Measurements from ENCODE around the gene CCNT1. TPM values are rescaled to one million over a fixed set of nuclear protein-coding genes. Genes with fewer than 3 reads are reported as not detected.

Gene CCNT1
- total and polyA plus RNA-seq, 2 of the 4 experiments (the other 2 are of a cell fraction), result 9.0 to 74.0 TPM

GRCh38 chr12:48716168-48716492 lies 377 bp downstream of the CCNT1 start:
- Histone ChIP-seq H2AFZ (replicated peaks; ENCODE audit: low read length, poor library complexity) (peak overlapping the region; percentile 90), H2BK120ac (ENCODE audit: low read depth, low read length) (no peak overlapping the region), H3K9ac (ENCODE audit: low read depth, low read length) (peak overlapping the region; percentile 94), H3K23ac (ENCODE audit: low read depth, low read length) (peak overlapping the region; percentile 91), H2BK20ac (ENCODE audit: low read depth, low read length) (no peak overlapping the region), H3K9me1 (ENCODE audit: insufficient read depth, low read length) (peaks cover 9% of the 10 kb centered on the region; the same call in 1 of the 2 replicates), H4K5ac (ENCODE audit: low read depth, low read length) (peak overlapping the region; percentile 80), H3K4me1 (ENCODE audit: control insufficient read depth, insufficient read depth, low read length) (peaks cover 3% of the 10 kb centered on the region; the same call in 1 of the 2 replicates), H3K14ac (replicated peaks; ENCODE audit: low read depth, low read length) (peak overlapping the region; percentile 94), H3K56ac (ENCODE audit: extremely low read depth, insufficient read depth, low read length) (peak overlapping the region; percentile 95), H3K4me2 (ENCODE audit: low read depth, low read length) (peak overlapping the region; percentile 88), H2BK15ac (ENCODE audit: low read depth, low read length) (no peak overlapping the region), H4K91ac (ENCODE audit: insufficient read depth, low read depth, low read length) (peak overlapping the region; percentile 79), H3K79me1 (ENCODE audit: low read depth in 1 of 2, low read length in 2 of 2) (peaks cover 7 to 34% of the 10 kb centered on the region in 2 experiments; a peak in 3 of 4 replicates), H2AK5ac (ENCODE audit: low read depth, low read length) (peak overlapping the region; percentile 79; the same call in 1 of the 2 replicates), H3K18ac (ENCODE audit: low read depth, low read length) (peak overlapping the region; percentile 42; the same call in 1 of the 2 replicates), H4K20me1 (ENCODE audit: insufficient read depth, low read length) (peaks cover 18% of the 10 kb centered on the region; the same call in 1 of the 2 replicates), H2BK5ac (ENCODE audit: low read depth, low read length, poor library complexity, severe bottlenecking) (peak overlapping the region; percentile 77), H3K9me3 (ENCODE audit: control insufficient read depth, insufficient read depth, low read length) (no peaks in the 10 kb centered on the region), H3K36me3 (ENCODE audit: control insufficient read depth, insufficient read depth, low read length) (peaks cover 14% of the 10 kb centered on the region), H2AK9ac (replicated peaks; ENCODE audit: low read depth, low read length, poor library complexity) (peak overlapping the region; percentile 90), H3K4me3 (ENCODE audit: insufficient read depth, low read depth, low read length) (peak overlapping the region; percentile 69), H3K4ac (ENCODE audit: low read depth, low read length) (peak overlapping the region; percentile 93), H4K8ac (ENCODE audit: low read depth in 2 of 2, low read length in 2 of 2) (peak overlapping the region; percentile 58 to 96), H3K27ac (ENCODE audit: insufficient read depth, low read length) (peak overlapping the region; percentile 85), H3K27me3 (ENCODE audit: control insufficient read depth, insufficient read depth, low read length) (no peaks in the 10 kb centered on the region)
- in situ Hi-C loops (cut with MboI; ENCODE audit: low sequenced_read_pairs) (no loop called here), dilution Hi-C loops (cut with HindIII; ENCODE audit: low sequenced_read_pairs, unreplicated experiment) (no loop called here), intact Hi-C loops (cut with micrococcal nuclease) (no loop called here)
- CTCF ChIA-PET, result interaction anchor here (0.6 to 1.0 kb wide), 2 partner anchors 15 to 79 kb away, joined by 3 read pairs; no protein-coding TSS in a partner anchor
- POLR2A ChIA-PET (ENCODE audit: unreplicated experiment), result no interaction called here
- TSS peak; percentile 55 for BruUV-seq (replicated peaks)
- no peak for ATAC-seq (ENCODE audit: low read depth)
- DNase-seq, result no peak
- 0% methylated on average over 5 of the region's 17 CpGs; no CpG with 5 or more reads in 1 of the 2 experiments for WGBS, 2 experiments (ENCODE audit: extremely low coverage in 2 of 2, insufficient read length in 1 of 2)
- TF ChIP-seq RFX5 (IDR thresholded peaks at IDR 0.05; ENCODE audit: low read depth, low read length) (no peak), RCOR1 (IDR thresholded peaks at IDR 0.05; ENCODE audit: insufficient replicate concordance, low read length) (no peak), ELK1 (IDR thresholded peaks at IDR 0.05; ENCODE audit: borderline replicate concordance, low read depth, low read length) (no peak), MAFK (IDR thresholded peaks at IDR 0.05; ENCODE audit: low read depth, low read length) (no peak), BHLHE40 (IDR thresholded peaks at IDR 0.05; ENCODE audit: low read depth, low read length) (no peak), FOS (IDR thresholded peaks at IDR 0.05; ENCODE audit: low read depth, low read length) (no peak)
